CD4-positive, alpha-beta T cell treated with Interleukin-6 at 100 ng/mL for 8 hours (primary cell): Measurements from ENCODE around the gene PROP1.
"Not testable (repeated sequence)": the region's sequence is repeated elsewhere in the genome, so short reads cannot be mapped to it uniquely, and the experiment has no call there.

Experiments
- DNase-seq: peaks from one replicate; pipeline ENCODE4 v3.0.0-alpha.2; 2020; ENCODE audit warnings: mixed read lengths, low spot score

PROP1 gene

GRCh38 chr5:177995691-177996595 is at the start of gene PROP1:
Gene PROP1 (minus strand): TSS chr5:177996242. CDS start chr5:177995933, 309 bp downstream.
- no peak for DNase-seq

DNA sequence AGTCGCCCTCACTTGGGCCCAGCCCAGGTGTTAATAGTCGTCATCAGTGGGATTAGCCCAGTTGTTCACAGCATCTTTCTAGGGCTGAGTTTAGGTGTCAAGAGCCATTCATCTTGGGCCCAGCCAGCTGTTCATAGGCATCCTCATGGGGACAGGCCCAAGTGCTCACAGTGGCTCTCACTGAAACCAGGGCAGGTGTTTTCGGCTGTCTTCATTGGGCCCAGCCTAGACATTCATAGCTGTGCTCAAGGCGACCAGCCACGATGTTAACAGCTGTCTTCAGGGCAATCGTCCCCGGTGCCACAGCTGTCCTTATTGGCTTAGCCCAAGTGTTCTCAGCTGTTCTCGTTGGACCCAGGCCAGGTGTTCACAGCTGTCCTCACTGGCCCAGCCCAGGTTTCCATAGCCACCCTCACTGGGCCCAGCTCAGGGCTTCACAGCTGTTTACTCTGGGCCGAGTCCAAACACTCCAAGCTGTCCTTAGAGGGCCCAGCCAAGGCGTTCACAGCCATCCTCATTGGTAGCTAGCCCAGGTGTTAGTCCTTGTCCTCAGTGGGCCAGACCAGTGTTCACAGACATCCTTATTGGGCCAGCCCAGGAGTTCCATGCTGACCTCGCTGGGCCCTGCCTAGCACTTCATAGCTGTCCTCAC is 23.5 kb upstream of the PROP1 start:
- DNase-seq: not testable (repeated sequence)

DNA sequence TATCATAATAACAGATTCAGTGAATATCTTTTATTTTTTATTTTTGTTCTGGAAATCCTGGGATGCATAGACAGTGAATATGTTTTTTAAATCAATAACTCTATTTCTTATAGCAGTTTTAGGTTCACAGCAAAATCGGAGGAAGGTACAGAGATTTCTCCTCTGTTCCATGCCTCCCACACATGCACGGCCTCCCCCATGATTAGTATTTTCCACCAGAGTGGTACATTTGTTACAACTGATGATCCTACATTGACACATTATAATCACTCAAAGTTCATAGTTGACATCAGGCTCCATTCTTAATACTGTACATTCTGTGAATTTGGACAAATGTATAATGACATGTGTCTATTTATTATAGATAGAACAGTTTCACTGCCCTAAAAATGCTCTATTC is 16.7 kb upstream of the PROP1 start:
- not testable (repeated sequence) for DNase-seq

- not testable (repeated sequence) for DNase-seq
Measured at GRCh38 chr5:178011816-178012554, 15.9 kb upstream of the PROP1 start.

DNA sequence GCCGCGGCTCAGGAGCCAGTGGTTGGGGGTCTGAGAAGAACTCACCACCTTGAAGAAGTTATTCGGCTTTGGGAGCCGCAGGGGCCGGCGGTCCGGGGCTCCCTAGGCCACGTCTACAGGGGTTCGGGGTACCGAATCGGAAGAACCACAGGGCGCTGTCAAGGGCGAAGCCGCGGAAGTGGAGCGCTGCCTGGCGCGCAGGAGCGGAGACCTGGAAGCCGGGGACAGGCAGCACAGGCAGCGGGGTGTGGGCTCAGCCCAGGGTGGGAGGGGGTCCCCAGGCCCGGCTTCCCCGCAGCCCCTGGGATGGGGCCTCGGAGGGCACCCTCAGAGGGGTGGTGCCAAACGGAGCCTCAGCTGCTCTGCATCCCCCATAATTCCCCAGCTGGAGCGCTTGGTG is 11.2 kb upstream of the PROP1 start:
- not testable (repeated sequence) for DNase-seq

DNA sequence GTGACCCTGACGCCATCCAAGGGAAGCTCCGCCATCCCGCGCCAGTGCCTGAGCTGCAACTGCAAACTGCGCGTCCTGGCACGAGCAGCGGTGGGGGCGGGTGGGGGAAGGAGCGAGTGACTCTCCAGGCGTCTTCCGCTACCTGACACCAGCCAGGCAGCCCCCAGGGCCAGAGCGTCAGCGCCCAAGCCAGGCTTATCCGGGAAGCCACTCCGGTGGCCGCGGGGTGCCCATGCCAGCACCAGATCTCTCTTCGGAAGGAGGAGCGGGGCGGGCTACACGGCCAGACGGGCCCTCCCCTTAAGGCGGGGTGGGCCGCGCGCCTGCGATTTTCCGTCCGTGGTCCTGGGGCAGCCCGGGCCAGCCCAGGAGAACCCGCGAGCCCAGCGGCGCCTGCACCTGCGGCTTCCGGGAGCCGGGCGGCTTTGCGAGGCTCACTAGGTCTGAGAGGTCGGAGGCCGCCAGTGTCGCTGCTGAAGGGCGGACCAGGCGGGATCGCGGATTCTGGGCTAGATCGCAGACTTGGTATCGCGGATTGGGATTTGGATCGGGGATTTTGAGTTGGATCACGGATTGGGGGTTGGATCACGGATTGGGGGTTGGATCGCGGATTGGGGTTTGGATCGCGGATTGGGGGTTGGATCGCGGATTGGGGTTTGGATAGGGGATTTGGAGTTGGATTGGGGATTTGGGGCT is 10.6 kb upstream of the PROP1 start:
- DNase-seq: not testable (repeated sequence)

DNA sequence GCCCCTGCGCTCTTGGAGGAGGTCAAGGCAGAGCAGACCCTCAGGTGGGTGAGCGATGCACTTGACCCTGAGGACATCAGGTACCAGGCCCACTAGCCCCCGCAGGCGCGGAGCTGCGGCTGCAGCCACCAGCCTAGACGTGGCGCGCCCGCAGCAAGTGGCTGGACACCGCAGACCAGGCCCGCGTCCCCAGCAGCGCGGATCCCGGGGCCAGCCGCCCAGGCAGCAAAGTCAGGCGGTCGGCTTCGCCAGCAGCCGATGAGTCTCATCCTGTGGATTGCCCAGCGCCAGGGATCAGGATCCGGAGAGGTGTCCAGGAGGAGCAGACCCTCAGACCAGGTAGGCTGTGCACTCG is 10.1 kb upstream of the PROP1 start:
- DNase-seq: not testable (repeated sequence)

- DNase-seq: no peak
Measured at GRCh38 chr5:177997846-177998245, 1.8 kb upstream of the PROP1 start.

DNA sequence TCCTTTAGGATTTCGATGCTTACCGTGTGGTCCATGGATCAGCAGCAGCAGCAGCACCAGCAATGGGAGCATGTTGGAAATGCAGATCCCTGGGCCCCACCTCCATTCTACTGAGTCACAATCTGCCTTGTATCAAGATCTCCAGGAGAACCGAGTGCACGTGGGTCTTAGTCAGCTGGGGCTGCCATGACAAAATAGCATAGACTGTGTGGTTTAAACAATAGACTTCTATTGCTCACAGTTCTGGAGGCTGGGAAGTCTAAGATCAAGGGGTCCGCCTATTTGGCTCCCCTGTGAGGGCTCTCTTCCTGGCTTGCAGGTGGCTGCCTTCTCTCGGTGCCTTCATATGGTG is 1.3 kb upstream of the PROP1 start:
- DNase-seq: no peak

- no peak for DNase-seq
Measured at GRCh38 chr5:177996660-177997318, 747 bp upstream of the PROP1 start.

GRCh38 chr5:177994561-177995190 is 1.4 kb downstream of the PROP1 start:
- DNase-seq: no peak

- DNase-seq: no peak
Measured at GRCh38 chr5:177994063-177994462, 2.0 kb downstream of the PROP1 start.

- no peak for DNase-seq
Measured at GRCh38 chr5:177992466-177992865, 3.6 kb downstream of the PROP1 start.

GRCh38 chr5:177988989-177989625 is 6.9 kb downstream of the PROP1 start:
- no peak for DNase-seq

DNA sequence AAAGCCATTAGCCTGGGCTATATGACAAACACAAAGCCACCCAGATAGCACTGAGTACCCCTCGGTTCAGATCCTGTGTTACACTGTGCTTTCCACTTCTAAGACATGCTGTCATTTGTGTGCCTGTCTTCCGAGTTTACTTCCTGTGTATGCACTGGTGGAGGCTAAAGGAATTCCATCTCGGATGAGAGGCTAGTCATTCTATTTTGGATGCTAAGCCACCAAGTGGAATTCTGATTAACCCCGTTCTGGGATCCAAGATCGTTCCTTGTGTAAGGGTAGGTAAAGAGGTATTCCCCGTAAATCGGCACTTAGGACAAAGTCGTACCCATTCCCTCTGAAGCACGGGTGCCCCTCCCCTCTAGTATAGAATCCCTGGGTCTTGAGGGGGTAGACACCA is 8.7 kb downstream of the PROP1 start:
- no peak for DNase-seq

GRCh38 chr5:177985430-177986040 is 10.5 kb downstream of the PROP1 start:
- no peak for DNase-seq

DNA sequence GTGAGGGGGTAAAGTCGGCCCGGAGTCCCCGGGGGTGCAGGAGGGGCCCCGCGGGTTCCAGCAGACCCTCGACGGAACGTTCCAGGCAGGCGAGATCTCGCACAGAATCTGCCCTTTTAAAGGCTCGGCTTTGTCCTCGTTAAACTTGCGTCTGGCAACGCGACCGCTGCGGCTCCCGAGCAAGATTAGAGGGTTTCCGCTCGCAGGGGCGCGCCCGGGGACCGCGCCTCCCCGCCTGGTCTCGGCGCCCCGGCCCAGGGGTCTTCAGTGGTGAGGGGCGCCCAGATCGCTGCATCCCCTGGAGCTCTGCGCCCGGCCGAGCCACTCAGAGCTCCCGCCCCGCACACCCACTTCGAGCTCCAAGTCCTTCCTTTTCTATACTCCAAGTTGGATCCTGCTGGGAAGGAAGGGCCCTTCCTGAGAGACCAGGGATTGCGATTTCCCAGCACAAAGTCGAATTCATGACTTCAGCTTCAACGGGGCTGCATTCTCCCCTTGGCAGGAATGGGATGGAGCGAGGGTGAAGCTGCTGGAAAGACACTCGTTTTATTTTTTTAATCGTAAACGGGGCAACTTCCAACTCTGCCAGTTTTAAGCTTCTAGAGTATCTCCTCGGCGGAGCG is 11.3 kb downstream of the PROP1 start:
- no peak for DNase-seq

GRCh38 chr5:177983763-177984583 is 12.1 kb downstream of the PROP1 start:
- no peak for DNase-seq

GRCh38 chr5:177982956-177983355 is 13.1 kb downstream of the PROP1 start:
- no peak for DNase-seq
